GM18909 (cell line): ENCODE data around the gene EIF2B1.

Source experiments
- ATAC-seq: cut with Tn5 transposase; IDR thresholded peaks from one replicate; pipeline ENCODE4 v1.9.1; 2021; ENCODE audit warnings: mild to moderate bottlenecking; ENCODE audit not compliant: unreplicated experiment, poor library complexity

EIF2B1 gene

GRCh38 chr12:123633379-123634141 lies at the start of gene EIF2B1, which contains the start of gene GTF2H3:
EIF2B1 (minus strand) TSS chr12:123633686; CDS start chr12:123633557, 129 bp downstream.
GTF2H3 (plus strand) TSS chr12:123633829; CDS start chr12:123633860, 31 bp downstream.
- peak; percentile 93 for ATAC-seq

- no peak for ATAC-seq
These were observed 48.1 kb upstream of the EIF2B1 start for GRCh38 chr12:123681605-123682004.

- no peak for ATAC-seq
These were observed 45.5 kb upstream of the EIF2B1 start for GRCh38 chr12:123678981-123679380.

GRCh38 chr12:123676616-123677320 lies 43.3 kb upstream of the EIF2B1 start:
- ATAC-seq = no peak

- no peak for ATAC-seq
These were observed 42.0 kb upstream of the EIF2B1 start for GRCh38 chr12:123675436-123675835.

GRCh38 chr12:123671876-123672275 lies 38.4 kb upstream of the EIF2B1 start:
- ATAC-seq = no peak

- ATAC-seq = peak; percentile 99
These were observed 37.6 kb upstream of the EIF2B1 start, which contains the start of gene TCTN2 for GRCh38 chr12:123670882-123671728. TCTN2 (plus strand) TSS chr12:123671113; CDS start chr12:123671241, 128 bp downstream.

GRCh38 chr12:123667771-123668170 lies 34.3 kb upstream of the EIF2B1 start:
- no peak for ATAC-seq

- ATAC-seq = no peak
These were observed 26.7 kb upstream of the EIF2B1 start for GRCh38 chr12:123659996-123660727.

GRCh38 chr12:123657211-123657610 lies 23.7 kb upstream of the EIF2B1 start:
- no peak for ATAC-seq

- no peak for ATAC-seq
These were observed 22.9 kb upstream of the EIF2B1 start for GRCh38 chr12:123656392-123656791.

GRCh38 chr12:123655420-123655819 lies 21.9 kb upstream of the EIF2B1 start:
- peak; percentile 88 for ATAC-seq

- ATAC-seq = no peak
These were observed 20.7 kb upstream of the EIF2B1 start for GRCh38 chr12:123654129-123654701.

- ATAC-seq = no peak
These were observed 14.9 kb upstream of the EIF2B1 start for GRCh38 chr12:123648401-123648800.

GRCh38 chr12:123645878-123646277 lies 12.4 kb upstream of the EIF2B1 start:
- no peak for ATAC-seq

- ATAC-seq = no peak
These were observed 11.9 kb upstream of the EIF2B1 start for GRCh38 chr12:123645380-123645779.

GRCh38 chr12:123643911-123644310 lies 10.4 kb upstream of the EIF2B1 start:
- ATAC-seq = no peak

GRCh38 chr12:123634142-123634561 lies 666 bp upstream of the EIF2B1 start:
- no peak for ATAC-seq
